CD14-positive monocyte (primary cell): Measurements from ENCODE around the gene MICALL2. TPM values are rescaled to one million over a fixed set of nuclear protein-coding genes. Genes with fewer than 3 reads are reported as not detected.

Experiments used
- DNase-seq, 3 donors: peaks; one replicate each; pipeline ENCODE4 v3.0.0-alpha.2; 2011 to 2022
- H2AFZ ChIP-seq: 2 replicates; pipeline ENCODE4 v1.6.0; 2012; ENCODE audit warnings: mild to moderate bottlenecking, low read depth, low read length, inconsistent platforms; ENCODE audit not compliant: insufficient read depth, poor library complexity, severe bottlenecking
- H3K27ac ChIP-seq, 2 donors: 1 replicate in 1 of 2; 2 replicates in 1 of 2; pipeline ENCODE4 v1.5.1; 2012 to 2013; ENCODE audit warnings: low read length in 2 of 2, control low read depth in 1 of 2, inconsistent platforms in 1 of 2, low read depth in 1 of 2, mild to moderate bottlenecking in 1 of 2
- H3K27me3 ChIP-seq, 2 donors: one replicate each; pipeline versions ENCODE4 v1.6.0 to v1.6.1; 2011 to 2013; ENCODE audit warnings: low read length in 2 of 2; ENCODE audit not compliant: control insufficient read depth in 2 of 2, insufficient read depth in 2 of 2
- H3K36me3 ChIP-seq, 2 donors: replicated peaks in 1 of 2; 1 replicate in 1 of 2; 2 replicates in 1 of 2; pipeline versions ENCODE4 v1.5.1 to v1.6.1; 2012 to 2013; ENCODE audit warnings: low read length in 2 of 2, control low read depth in 1 of 2, inconsistent platforms in 1 of 2, mild to moderate bottlenecking in 1 of 2; ENCODE audit not compliant: insufficient read depth in 2 of 2, control insufficient read depth in 1 of 2
- H3K4me1 ChIP-seq, 2 donors: 1 replicate in 1 of 2; 2 replicates in 1 of 2; pipeline versions ENCODE4 v1.5.1 to v1.6.1; 2012 to 2013; ENCODE audit warnings: low read length in 2 of 2, control low read depth in 1 of 2, inconsistent platforms in 1 of 2, mild to moderate bottlenecking in 1 of 2, moderate library complexity in 1 of 2; ENCODE audit not compliant: insufficient read depth in 2 of 2, control insufficient read depth in 1 of 2
- H3K4me2 ChIP-seq: replicated peaks from 2 replicates; pipeline ENCODE3; 2012; ENCODE audit warnings: low read length, moderate library complexity, mild to moderate bottlenecking; ENCODE audit not compliant: poor library complexity, severe bottlenecking; ENCODE audit errors: extremely low read depth
- H3K4me3 ChIP-seq, 3 experiments: fragments of 200-600 bp in 1 of 3; sonication (generic) in 1 of 3; replicated peaks in 1 of 3; 1 replicate in 2 of 3; 2 replicates in 1 of 3; pipeline ENCODE4 v1.5.1; 2011 to 2013; ENCODE audit warnings: low read length in 3 of 3, mild to moderate bottlenecking in 3 of 3, control low read depth in 2 of 3, low read depth in 2 of 3, inconsistent platforms in 1 of 3, moderate library complexity in 1 of 3
- H3K79me2 ChIP-seq: 2 replicates; pipeline ENCODE4 v1.6.0; 2012; ENCODE audit warnings: mild to moderate bottlenecking, control low read depth, inconsistent platforms, low read length, moderate library complexity; ENCODE audit not compliant: insufficient read depth
- H3K9ac ChIP-seq: 2 replicates; pipeline ENCODE4 v1.6.0; 2017; ENCODE audit warnings: low read length, mild to moderate bottlenecking; ENCODE audit not compliant: insufficient read depth, poor library complexity, severe bottlenecking
- H3K9me3 ChIP-seq, 2 donors: replicated peaks in 1 of 2; 1 replicate in 1 of 2; 2 replicates in 1 of 2; pipeline versions ENCODE4 v1.5.1 to v1.6.1; 2012 to 2013; ENCODE audit warnings: low read length in 2 of 2, control low read depth in 1 of 2; ENCODE audit not compliant: control insufficient read depth in 1 of 2, insufficient read depth in 1 of 2
- H4K20me1 ChIP-seq: 2 replicates; pipeline ENCODE4 v1.6.0; 2012; ENCODE audit warnings: mild to moderate bottlenecking, low read length, control low read depth, moderate library complexity; ENCODE audit not compliant: insufficient read depth
- H3K27ac Mint-ChIP-seq, 7 donors: one replicate each; pipeline ENCODE4 v1.8.0; 2020; ENCODE audit warnings: mild to moderate bottlenecking in 7 of 7, mixed read lengths in 7 of 7, moderate library complexity in 6 of 7, inconsistent platforms in 2 of 7
- H3K27me3 Mint-ChIP-seq, 3 donors: one replicate each; pipeline ENCODE4 v1.8.0; 2021 to 2022; ENCODE audit warnings: low read depth in 3 of 3, mild to moderate bottlenecking in 3 of 3, mixed read lengths in 3 of 3, moderate library complexity in 3 of 3, inconsistent platforms in 1 of 3
- H3K36me3 Mint-ChIP-seq, 2 donors: one replicate each; pipeline ENCODE4 v1.8.0; 2020; ENCODE audit warnings: mixed read lengths in 2 of 2, inconsistent platforms in 1 of 2, mild to moderate bottlenecking in 1 of 2
- H3K4me1 Mint-ChIP-seq: one replicate; pipeline ENCODE4 v1.8.0; 2020; ENCODE audit warnings: mild to moderate bottlenecking, mixed read lengths
- H3K4me3 Mint-ChIP-seq, 2 donors: one replicate each; pipeline ENCODE4 v1.8.0; 2020; ENCODE audit warnings: mild to moderate bottlenecking in 2 of 2, mixed read lengths in 2 of 2, moderate library complexity in 1 of 2
- H3K9me3 Mint-ChIP-seq, 7 donors: one replicate each; pipeline ENCODE4 v1.8.0; 2020 to 2022; ENCODE audit warnings: mixed read lengths in 7 of 7, mild to moderate bottlenecking in 6 of 7, moderate library complexity in 6 of 7, inconsistent platforms in 2 of 7
- WGBS: methylation state at CpG from one replicate; pipeline ENCODE4 v1.1.5; 2013; ENCODE audit warnings: missing lambda C conversion rate; ENCODE audit not compliant: insufficient coverage; 5-methylcytosine and 5-hydroxymethylcytosine counted together
- intact Hi-C, 2 donors: fragments of 100-400 bp; cut with micrococcal nuclease; formaldehyde crosslinking; loops; one replicate each; pipeline versions ENCODE4 v1.15.0 to v1.15.1; 2023
- polyA plus RNA-seq, 3 donors: library from polyadenylated mRNA; depleted of rRNA in 1 of 3; unstranded in 2 of 3; stranded (reverse) in 1 of 3; fragments of 300-500 nt in 2 of 3; fragments of >200 nt in 1 of 3; fragmentation: Illumina TruSeq in 2 of 3; gene quantifications; 1 replicate in 2 of 3; 2 replicates in 1 of 3; pipeline ENCODE4 v1.2.3, GENCODE V29; 2012 to 2021
- TF ChIP-seq, protein P1 (sequence below): fragments of 200-600 bp; IDR thresholded peaks from one replicate; pipeline ENCODE4 v1.8.0; 2022; ENCODE audit warnings: antibody characterized with exemption, mild to moderate bottlenecking

MICALL2 gene
- polyA plus RNA-seq, 3 donors = 0.14 to 7.2 (median 0.72) TPM

DNA sequence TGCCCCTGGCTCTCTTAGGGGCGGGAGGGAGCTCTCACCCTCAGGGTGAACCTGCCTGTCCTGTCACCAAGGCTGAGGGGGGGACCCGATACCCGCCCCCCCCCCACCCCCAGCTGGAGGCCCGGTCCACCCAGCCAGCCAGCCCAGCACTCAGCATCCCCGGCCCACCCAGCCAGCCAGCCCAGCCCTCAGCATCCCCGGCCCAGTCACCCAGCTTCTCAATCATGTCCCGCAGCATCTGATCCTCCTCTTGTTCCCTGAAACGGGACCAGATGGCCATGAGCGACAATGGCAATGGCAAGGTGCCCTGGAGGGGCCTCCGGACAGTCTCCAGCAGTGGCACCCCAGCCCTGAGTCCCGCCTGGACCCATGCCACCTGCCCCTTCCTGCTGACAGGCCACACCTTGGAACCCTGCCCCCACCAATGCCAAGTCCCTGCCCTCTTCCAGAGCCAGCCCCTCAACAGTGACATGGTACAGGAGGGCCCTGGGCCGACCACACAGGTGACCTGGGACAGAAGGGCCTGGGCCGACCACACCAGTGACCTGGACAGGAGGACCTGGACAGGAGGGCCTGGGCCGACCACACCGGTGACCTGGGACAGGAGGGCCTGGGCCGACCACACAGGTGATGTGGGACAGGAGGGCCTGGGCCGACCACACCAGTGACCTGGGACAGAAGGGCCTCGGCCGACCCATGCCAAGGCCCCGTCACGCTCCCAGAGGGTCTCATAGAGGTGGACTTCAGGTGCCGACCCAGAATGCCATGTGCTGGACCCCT, 24.2 kb downstream of the MICALL2 start:
- H3K36me3 Mint-ChIP-seq = peaks cover 0 to 9% of the 10 kb centered on the region in 2 donors
- no peak overlapping the region for H3K27ac ChIP-seq
- H3K9me3 ChIP-seq = no peaks in the 10 kb centered on the region
- H3K27ac Mint-ChIP-seq = no peak overlapping the region
- no peaks in the 10 kb centered on the region for H3K79me2 ChIP-seq
- H3K9me3 Mint-ChIP-seq = peaks cover 0 to 4% (median 0%) of the 10 kb centered on the region in 7 donors
- H3K9ac ChIP-seq = no peak overlapping the region
- H3K27me3 Mint-ChIP-seq = peaks cover 1 to 4% (median 3%) of the 10 kb centered on the region in 3 donors
- H3K4me1 Mint-ChIP-seq = peaks cover 2% of the 10 kb centered on the region
- TF ChIP-seq, protein P1, sequence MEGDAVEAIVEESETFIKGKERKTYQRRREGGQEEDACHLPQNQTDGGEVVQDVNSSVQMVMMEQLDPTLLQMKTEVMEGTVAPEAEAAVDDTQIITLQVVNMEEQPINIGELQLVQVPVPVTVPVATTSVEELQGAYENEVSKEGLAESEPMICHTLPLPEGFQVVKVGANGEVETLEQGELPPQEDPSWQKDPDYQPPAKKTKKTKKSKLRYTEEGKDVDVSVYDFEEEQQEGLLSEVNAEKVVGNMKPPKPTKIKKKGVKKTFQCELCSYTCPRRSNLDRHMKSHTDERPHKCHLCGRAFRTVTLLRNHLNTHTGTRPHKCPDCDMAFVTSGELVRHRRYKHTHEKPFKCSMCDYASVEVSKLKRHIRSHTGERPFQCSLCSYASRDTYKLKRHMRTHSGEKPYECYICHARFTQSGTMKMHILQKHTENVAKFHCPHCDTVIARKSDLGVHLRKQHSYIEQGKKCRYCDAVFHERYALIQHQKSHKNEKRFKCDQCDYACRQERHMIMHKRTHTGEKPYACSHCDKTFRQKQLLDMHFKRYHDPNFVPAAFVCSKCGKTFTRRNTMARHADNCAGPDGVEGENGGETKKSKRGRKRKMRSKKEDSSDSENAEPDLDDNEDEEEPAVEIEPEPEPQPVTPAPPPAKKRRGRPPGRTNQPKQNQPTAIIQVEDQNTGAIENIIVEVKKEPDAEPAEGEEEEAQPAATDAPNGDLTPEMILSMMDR = no peak
- no peak for DNase-seq
- intact Hi-C loops = loop anchor here in 1 of 2 donors (5.0 to 10.0 kb wide), 2 partner anchors 37 to 240 kb away; no protein-coding TSS in a partner anchor
- H3K27me3 ChIP-seq = no peaks in the 10 kb centered on the region
- no peak overlapping the region for H3K4me2 ChIP-seq
- no peaks in the 10 kb centered on the region for H3K36me3 ChIP-seq
- H3K4me3 Mint-ChIP-seq = no peak overlapping the region
- H3K4me3 ChIP-seq = no peak overlapping the region
- H3K4me1 ChIP-seq = no peaks in the 10 kb centered on the region
- H4K20me1 ChIP-seq = no peaks in the 10 kb centered on the region
- WGBS = 94% methylated on average over 20 of the region's 22 CpGs
- no peak overlapping the region for H2AFZ ChIP-seq

DNA sequence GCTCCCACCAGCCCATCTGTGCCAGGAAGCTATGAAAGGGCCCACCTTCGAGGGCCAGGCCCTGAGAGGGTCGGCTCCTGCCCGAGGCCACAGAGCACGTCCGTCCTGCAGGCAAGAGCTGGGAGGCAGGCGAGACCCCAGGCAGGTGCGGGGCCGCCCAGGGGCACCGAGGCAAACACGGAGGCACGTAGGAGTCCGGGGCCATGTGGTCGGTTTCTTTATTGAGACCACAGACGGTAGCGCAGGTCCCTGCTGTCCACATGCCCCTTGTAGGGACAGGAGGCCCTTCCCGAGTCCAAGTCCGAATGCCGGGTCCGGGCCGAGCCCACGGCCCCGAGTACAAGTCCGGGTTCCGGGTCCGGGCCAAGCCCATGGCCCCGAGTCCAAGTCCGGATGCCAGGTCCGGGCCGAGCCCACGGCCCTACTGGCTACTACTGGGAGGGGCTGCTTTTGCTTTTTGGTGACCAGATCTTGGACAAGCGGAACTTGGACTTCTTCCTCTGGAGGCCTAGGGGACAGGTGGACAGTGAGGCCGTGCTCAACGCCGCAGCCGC, 25.0 kb downstream of the MICALL2 start:
- no peak for DNase-seq
- Mint-ChIP-seq H3K4me1 (peaks cover 2% of the 10 kb centered on the region), H3K27ac (no peak overlapping the region), H3K4me3 (no peak overlapping the region), H3K27me3 (peaks cover 1 to 4% (median 3%) of the 10 kb centered on the region in 3 donors), H3K9me3 (peaks cover 0 to 2% (median 0%) of the 10 kb centered on the region in 7 donors), H3K36me3 (peaks cover 0 to 9% of the 10 kb centered on the region in 2 donors)
- Histone ChIP-seq H3K4me3 (no peak overlapping the region), H3K27me3 (no peaks in the 10 kb centered on the region), H3K27ac (no peak overlapping the region), H3K79me2 (no peaks in the 10 kb centered on the region), H2AFZ (no peak overlapping the region), H4K20me1 (no peaks in the 10 kb centered on the region), H3K4me2 (no peak overlapping the region), H3K9me3 (no peaks in the 10 kb centered on the region), H3K36me3 (no peaks in the 10 kb centered on the region), H3K9ac (no peak overlapping the region), H3K4me1 (no peaks in the 10 kb centered on the region)
- 92% methylated on average over 32 of the region's 35 CpGs for WGBS
- intact Hi-C loops = loop anchor here in 1 of 2 donors (5.0 to 10.0 kb wide), 2 partner anchors 38 to 239 kb away; no protein-coding TSS in a partner anchor
- TF ChIP-seq, protein P1 = no peak
